Cardiac fibroblast (primary cell): ENCODE results near the gene PAPPA.

Experiments used
- DNase-seq, 2 donors: peaks; one replicate each; pipeline versions ENCODE4 v3.0.0 to v3.0.0-alpha.2; 2010; ENCODE audit warnings: low read depth in 2 of 2
- H3K4me3 ChIP-seq, 2 donors: replicated peaks in 1 of 2; 1 replicate in 1 of 2; 2 replicates in 1 of 2; pipeline ENCODE4 v1.5.1; 2011; ENCODE audit warnings: low read depth in 2 of 2, low read length in 2 of 2, mild to moderate bottlenecking in 2 of 2, moderate library complexity in 1 of 2
- CTCF ChIP-seq: IDR thresholded peaks from one replicate; pipeline ENCODE4 v1.5.1; 2011; ENCODE audit warnings: low read depth, mild to moderate bottlenecking, low read length, inconsistent platforms

The PAPPA gene

DNA sequence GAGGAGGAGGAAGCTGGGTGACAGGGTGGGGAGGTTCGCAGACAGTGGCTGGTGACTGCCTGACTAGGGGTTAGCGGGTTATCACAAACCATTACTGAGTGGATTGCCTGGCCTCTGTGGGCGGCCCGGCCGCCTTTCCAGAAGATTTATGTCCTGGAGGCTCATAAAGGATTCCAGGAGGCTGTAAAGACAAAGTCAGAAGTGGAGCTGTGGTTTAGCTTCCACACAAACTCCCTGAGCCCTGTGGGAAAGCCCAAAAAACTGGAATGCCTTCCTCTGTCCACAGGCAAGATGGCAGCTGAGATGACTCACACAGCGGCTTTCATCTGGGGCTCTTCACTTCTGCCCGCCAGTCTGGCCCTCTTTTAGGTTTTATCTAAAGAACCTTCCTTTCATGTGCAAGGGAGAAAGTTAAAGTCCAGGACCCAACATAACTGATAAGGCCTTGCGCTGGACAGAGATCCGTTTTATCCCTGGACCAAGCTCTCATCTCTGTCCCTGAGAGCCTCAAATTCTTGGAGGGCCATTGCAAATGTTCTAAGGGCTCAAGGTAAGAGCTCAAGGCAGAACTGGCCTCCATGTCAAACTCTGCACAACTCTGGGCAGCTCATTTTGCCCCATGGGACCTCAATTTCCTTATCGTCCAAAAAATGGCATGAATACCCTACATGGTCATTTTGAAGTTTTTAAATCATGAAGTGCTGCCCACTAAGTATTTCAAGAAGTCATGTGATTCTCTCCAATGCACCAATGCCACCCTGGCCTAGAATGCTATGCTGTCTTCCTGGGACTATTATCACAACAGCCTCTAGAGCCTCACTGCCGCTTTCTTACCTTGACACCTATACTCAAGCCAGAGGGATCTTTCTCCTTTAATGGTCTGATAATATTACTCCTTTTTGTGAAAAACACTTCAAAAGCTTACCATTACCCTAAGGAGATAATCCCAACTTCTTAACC, 284.1 kb downstream of the PAPPA start:
- no peak for DNase-seq
- TF ChIP-seq CTCF, result no peak

DNA sequence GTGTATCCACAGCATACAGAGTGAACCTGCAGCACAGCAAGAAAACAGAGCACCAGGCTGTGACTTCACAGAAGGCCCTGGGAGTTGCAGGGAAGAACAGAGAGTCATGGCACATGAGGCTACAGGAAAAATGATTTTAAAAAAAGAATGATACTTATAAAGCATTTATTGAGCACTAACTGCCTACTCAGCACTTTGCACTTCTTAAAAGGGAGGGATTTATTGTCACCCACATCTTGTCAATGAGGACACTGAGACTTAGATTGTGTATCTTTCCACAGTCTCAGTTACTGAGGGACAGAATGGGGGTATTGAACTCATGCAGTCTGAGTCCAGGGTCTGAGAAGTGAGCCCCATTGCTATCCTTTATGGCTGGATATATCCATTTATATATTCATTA, 288.9 kb downstream of the PAPPA start:
- no peak overlapping the region for H3K4me3 ChIP-seq
- no peak for DNase-seq
- TF ChIP-seq CTCF, result no peak

More for the DNA sequence above, 284.1 kb downstream of the PAPPA start:
- no peak overlapping the region for H3K4me3 ChIP-seq

- no peak for TF ChIP-seq CTCF
- DNase-seq, result peak in 1 of 2 donors; percentile 61
- H3K4me3 ChIP-seq, result no peak overlapping the region
Measured at GRCh38 chr9:116447934-116448333, 294.3 kb downstream of the PAPPA start.

GRCh38 chr9:116448431-116448830, 294.8 kb downstream of the PAPPA start:
- no peak overlapping the region for H3K4me3 ChIP-seq
- TF ChIP-seq CTCF, result no peak

GRCh38 chr9:116449949-116450348, 296.4 kb downstream of the PAPPA start:
- H3K4me3 ChIP-seq, result no peak overlapping the region
- no peak for DNase-seq
- no peak for TF ChIP-seq CTCF

More at GRCh38 chr9:116448431-116448830, 294.8 kb downstream of the PAPPA start:
- no peak for DNase-seq

DNA sequence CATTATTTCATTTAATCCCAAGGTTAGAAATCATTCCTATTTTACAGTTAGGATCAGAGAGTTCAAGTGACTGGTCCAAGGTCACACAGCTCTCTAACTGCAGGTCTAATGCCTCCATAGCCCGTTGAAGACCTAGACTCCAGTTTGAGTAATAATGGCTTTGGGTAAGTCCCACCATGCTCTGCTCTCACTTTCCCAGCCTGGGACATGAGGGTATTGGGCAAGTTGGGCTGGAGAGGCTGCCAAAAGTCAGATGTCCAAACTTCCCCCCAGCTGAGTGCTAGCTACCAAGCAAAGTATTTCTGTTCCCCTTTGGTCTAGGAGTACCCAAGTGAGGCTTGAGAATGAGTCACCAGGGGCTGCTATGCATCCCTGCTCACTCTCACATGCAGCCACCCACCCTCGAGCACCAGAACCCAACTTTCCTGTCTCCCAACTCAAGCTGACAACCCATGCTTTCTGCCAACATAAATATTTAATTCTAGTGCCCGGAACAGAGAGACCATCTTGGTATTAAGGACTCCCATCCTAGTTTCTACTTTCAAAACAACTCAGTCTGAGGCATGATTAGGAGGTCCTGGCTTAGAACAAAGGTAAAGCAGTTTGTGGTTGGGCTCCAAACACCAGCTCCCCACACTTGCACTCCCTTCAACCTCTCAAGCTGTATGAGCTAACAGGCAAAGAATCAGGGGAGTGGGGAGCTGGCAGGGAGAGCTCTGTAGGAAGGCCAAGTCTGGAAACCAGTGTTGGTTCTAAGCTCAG, 297.0 kb downstream of the PAPPA start:
- no peak for TF ChIP-seq CTCF
- DNase-seq, result peak; percentile 79 to 92

More for the DNA sequence above, 297.0 kb downstream of the PAPPA start:
- H3K4me3 ChIP-seq, result no peak overlapping the region
